ENCODE data around the gene ILRUN.
A peak's percentile ranks its signal among the peaks of the same experiment; 100 is the strongest.
"Not testable (repeated sequence)": the region's sequence is repeated elsewhere in the genome, so short reads cannot be mapped to it uniquely, and the experiment has no call there.

Gene ILRUN

DNA sequence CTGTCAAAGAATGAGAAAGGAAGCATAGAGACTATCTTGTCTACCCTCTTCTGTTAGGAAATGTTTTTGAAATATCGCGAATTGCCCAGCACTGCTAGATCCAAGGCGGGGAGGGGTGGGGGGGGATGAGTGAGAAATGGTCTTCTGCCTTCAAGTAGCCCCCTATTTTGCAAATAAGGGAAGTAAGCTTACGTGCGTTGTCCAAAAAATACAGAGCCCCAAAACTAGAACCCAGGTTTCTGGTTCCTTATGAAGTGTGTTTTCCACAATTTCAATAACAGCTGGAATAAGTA, 923 bp upstream of the ILRUN start:
- no peak for DNase-seq (ENCODE audit: low spot score)

- DNase-seq (ENCODE audit: low spot score): no peak
These were observed 303 bp downstream of the ILRUN start for GRCh38 chr6:34696189-34696738.

GRCh38 chr6:34695729-34696188, 808 bp downstream of the ILRUN start:
- no peak for DNase-seq (ENCODE audit: low spot score)

DNA sequence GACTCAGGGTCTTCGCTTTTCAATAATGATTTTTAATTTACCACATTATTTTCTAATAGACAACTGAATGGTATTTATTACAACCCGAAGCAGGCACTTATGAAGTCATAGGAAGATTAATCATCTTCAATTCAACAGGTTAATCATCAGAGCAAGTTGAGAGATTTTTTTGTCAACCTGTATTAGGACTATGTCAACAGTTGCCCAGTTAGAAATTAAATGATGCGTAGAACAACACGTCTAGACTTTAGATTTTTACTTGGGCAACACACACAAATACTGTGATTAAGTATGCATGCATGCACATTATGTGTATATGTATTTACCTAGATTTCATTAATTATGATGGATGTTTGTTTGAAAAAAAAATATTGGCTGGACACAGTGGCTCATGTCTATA, 4.3 kb downstream of the ILRUN start:
- no peak for DNase-seq (ENCODE audit: low spot score)

DNA sequence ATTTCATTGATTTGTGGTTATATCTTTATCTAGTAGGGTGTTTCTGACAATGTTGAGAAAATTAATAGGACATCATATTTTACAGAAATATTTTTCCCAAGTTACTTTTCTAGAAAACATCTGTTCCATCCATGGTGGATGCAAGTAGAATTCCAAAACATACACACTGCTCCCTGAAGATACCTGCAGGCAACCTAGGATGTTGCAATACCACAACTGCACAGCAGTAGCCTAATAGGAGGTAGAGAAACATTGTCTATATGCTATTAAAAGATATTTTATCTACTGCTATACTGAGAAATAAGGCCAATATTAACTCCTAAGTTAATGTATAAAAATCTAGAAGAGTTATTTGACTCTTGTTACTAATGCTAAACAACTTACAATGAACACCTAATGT, 6.8 kb downstream of the ILRUN start:
- no peak for DNase-seq (ENCODE audit: low spot score)

GRCh38 chr6:34688956-34689355, 7.6 kb downstream of the ILRUN start:
- DNase-seq (ENCODE audit: low spot score): no peak

- DNase-seq (ENCODE audit: low spot score): no peak
These were observed 11.6 kb downstream of the ILRUN start for GRCh38 chr6:34684919-34685318.

DNA sequence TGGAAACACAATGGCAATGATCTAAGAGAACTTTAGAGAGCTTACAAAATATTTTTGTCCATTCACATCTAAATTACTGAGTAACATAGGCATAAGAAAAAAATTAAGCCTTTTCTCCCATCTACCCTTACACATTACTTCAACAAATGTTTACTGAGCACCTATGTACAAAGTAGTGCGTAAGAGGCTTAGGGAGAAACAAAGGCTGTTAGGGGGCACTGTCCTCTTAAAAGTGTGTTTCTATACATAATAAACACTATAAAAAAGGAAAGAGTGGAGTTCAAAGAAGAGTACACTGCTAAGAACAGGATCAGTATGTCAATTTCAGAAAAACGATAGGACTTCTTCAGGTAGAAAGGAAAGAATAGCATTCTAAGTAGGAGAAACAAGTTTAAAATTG, 12.2 kb downstream of the ILRUN start:
- no peak for DNase-seq (ENCODE audit: low spot score)

GRCh38 chr6:34680802-34681515, 15.6 kb downstream of the ILRUN start:
- DNase-seq (ENCODE audit: low spot score): no peak

DNA sequence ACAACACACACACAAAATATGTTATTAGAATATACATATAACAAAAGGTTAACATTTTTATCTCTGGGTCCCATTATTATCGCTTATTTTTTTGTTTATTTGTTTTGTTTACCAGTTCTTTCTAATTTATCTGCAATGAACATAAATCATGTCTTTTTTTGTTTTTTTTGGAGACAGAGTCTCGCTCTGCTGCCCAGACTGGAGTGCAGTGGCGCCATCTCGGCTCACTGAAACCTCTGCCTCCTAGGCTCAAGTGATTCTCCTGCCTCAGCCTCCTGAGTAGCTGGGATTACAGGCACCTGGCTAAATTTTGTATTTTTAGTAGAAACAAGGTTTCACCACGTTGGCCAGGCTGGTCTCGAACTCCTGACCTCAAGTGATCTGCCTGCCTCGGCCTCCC, 16.3 kb downstream of the ILRUN start:
- DNase-seq (ENCODE audit: low spot score): not testable (repeated sequence)

- DNase-seq (ENCODE audit: low spot score): no peak
These were observed 16.9 kb downstream of the ILRUN start for GRCh38 chr6:34679552-34680253.

DNA sequence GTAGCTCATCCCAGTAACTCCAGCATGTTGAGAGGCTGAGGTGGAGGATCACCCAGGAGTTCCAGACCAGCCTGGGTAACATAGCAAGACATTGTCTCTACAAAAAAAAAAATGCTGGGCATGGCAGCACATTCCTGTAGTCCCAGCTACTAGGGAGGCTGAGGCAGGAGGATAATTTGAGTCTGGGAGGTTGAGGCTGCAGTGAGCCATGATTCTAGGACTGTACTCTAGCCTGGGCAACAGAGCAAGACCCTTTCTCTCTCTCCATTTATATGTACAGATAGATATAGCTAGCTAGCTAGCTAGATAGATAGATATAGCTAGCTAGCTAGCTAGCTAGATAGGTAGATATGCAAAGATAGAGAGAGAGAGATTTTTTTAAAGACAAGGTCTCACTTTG, 20.4 kb downstream of the ILRUN start:
- DNase-seq (ENCODE audit: low spot score): no peak

DNA sequence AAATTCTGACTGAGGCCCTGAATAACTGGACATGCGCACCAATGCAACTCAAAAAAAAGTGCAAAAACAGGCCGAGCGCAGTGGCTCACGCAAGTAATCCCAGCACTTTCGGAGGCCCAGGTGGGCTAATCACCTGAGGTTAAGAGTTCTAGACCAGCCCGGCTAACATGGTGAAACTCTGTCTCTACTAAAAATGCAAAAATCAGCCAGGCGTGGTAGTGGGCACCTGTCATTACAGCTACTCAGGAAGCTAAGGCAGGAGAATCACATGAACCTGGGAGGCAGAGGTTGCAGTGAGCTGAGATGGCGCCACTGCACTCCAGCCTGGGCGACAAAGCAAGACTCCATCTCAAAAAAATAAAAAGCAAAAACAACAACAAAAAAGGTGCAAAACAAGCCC, 21.6 kb downstream of the ILRUN start:
- DNase-seq (ENCODE audit: low spot score): not testable (repeated sequence)

GRCh38 chr6:34674268-34674639, 22.3 kb downstream of the ILRUN start:
- peak; percentile 36 for DNase-seq (ENCODE audit: low spot score)

- DNase-seq (ENCODE audit: low spot score): no peak
These were observed 23.5 kb downstream of the ILRUN start for GRCh38 chr6:34673064-34673463.

DNA sequence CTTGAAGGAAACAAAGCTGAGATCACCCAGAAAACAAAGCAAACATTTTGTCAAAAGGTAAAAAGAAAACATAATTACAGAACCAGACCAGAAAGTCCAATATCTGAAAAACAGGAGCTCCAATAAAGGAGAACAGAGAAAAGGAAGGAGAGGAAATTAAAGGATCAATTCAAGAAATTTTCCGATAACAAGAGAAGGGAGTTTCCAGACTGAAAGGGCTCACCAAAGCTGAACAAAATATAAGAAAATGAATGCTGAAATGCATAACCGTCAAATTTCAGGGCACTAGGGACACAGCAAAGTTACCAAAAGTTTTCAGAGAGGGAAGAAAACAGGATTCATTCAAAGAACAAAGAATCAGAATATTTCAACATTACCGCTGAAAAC, 23.9 kb downstream of the ILRUN start:
- no peak for DNase-seq (ENCODE audit: low spot score)

DNA sequence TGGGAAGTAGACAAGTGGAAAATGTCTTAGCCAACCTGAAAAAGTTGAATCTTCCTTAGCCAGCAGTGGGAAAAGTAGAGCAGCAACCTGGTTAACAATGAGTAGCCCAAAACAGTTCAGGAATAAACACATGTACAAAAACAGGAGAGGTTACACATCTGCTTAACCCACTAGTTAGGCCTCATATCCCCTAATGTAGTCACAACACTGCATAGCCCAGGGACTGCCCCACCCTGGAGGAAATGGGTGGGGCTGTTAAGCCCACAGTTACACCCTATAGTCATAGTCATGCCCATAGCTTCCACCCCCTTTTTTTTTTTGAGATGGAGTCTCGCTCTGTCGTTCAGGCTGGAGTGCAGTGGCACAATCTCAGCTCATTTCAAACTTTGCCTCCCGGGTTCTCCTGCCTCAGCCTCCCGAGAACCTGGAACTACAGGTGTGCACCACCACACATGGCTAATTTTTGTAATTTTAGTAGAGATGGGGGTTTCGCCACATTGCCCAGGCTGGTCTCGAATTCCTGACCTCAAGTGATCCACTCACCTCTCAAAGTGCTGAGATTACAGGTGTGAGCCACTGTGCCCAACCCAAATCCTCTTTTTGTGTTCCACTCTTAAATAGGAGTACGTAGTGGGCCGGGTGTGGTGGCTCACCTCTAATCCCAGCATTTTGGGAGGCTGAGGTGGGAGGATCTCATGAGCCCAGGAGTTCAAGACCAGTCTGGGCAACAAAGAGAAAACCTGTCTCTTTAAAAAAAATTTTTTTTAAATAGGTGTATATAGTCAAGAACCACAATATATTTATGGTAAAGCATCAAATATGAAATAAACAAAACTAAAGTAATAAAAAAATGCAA, 24.5 kb downstream of the ILRUN start:
- no peak for DNase-seq (ENCODE audit: low spot score)

DNA sequence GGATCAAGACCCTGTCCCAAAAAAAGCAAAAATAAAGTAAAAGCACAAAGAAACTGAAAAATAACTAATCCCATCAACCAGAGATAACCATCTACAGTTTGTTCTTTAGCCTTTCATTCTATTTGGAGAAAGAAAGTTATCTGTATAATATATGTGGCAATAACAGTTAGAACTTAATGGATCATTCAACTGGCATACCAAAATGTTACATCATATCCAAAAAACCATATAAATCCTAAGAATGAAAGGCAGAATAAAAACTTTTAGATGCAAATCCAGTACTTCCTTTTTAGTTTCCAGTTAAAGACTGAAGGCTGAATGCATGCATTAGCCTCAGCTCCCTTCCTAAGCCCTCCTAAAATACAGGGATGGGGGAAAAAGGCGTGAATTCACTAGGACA, 25.2 kb downstream of the ILRUN start:
- no peak for DNase-seq (ENCODE audit: low spot score)

- not testable (repeated sequence) for DNase-seq (ENCODE audit: low spot score)
These were observed 27.8 kb downstream of the ILRUN start for GRCh38 chr6:34668799-34669198.

GRCh38 chr6:34667481-34668238, 28.9 kb downstream of the ILRUN start:
- no peak for DNase-seq (ENCODE audit: low spot score)

GRCh38 chr6:34665019-34665418, 31.5 kb downstream of the ILRUN start:
- DNase-seq (ENCODE audit: low spot score): no peak

Data from HuH-7 (cell line).